ENCODE results near the gene BTAF1. TPM values are rescaled to one million over a fixed set of nuclear protein-coding genes. Genes with fewer than 3 reads are reported as not detected.

Gene BTAF1
- total RNA-seq, 1 donor from 2014 or later = 90.6 TPM

DNA sequence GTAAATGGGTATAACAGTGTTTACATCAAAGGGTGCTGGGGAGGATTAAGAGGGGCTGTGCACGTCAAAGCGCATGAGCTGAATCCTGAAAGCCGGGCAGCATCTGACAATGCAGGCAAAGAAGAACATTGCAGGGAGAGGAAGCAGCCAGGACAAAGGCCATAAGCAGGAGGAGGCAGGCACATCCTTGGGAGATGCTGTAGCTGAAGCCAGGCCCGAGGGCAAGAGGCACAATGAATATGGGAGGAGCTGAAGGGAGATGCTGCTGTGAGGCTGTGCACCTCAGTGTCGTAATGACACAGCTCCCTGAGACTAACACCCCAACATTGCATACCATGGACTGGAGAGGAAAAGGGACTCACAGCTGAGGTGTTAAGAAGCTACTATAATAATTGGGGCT lies 129.2 kb downstream of the BTAF1 start:
- no peak for DNase-seq

DNA sequence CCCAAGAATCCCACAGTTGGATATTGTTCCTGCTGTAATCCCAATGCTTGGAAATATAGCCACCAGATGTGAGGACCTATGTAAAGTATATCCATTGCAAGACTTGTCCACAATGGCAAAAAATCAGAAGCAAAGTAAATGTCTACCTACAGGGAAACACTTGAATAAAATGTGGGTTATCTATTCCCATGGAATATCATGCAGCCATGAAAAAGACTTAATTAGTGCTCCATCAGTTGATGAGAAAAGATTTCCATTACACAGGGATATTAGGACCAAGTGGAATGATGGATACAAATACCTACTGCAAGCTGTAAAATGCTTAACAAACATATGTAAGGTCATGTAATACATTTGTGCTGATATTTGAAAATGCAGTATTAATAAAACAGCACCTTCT lies 131.2 kb downstream of the BTAF1 start:
- no peak for DNase-seq

DNA sequence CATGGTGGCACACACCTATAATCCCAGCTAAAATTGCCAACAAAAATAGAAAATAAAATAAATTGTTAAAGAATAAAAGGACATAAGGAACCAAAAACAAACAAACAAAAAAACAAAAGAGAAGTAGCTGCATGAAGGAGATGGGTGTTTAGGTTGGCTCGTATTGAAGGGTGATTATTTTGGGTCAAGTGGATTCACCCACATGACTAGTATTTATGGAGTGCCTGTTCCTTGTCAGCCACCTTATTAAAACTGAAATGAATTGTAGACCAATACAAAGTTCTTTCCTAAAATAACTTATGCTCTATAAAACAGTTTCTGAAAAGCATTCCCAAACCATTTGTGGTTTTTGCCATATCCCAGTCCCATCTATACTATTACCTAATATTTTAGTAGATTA lies 138.7 kb downstream of the BTAF1 start:
- no peak for DNase-seq

DNA sequence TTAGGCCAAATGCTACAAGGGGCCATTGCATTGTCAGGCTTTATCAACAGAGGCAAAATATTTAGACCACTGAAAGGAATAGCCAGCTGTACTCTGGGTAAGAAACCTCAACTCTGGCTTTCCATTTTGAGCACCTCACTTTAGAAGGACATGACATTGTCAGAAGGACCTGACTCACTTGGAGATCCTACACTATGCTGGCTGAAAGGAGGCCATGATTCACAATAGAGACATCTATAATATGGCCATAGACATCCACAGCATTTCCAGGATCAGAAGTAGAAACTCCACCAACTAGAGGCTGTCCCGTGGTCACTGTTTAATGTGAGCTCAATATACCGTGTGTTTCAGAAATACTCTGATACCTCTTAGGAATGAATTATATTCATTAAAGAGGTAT lies 140.9 kb downstream of the BTAF1 start:
- DNase-seq = no peak

DNA sequence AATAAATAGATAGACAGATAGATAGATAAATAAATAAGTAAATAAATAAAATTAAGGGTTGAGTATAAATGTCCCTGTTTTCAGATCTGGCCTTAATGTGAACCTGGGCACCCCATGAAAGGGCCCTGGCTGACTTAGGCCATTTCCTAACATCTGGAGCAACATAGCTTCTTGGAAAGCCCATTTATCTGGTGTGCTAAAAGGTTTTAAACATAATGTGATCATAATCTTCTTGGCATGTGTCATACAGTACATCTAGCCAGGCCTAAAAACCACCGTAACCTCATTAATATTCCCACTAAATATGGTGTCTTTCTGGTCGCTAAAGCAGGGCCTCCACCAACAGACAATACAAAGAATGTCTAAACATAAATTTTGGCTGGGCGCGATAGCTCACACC lies 142.8 kb downstream of the BTAF1 start:
- no peak for DNase-seq

DNA sequence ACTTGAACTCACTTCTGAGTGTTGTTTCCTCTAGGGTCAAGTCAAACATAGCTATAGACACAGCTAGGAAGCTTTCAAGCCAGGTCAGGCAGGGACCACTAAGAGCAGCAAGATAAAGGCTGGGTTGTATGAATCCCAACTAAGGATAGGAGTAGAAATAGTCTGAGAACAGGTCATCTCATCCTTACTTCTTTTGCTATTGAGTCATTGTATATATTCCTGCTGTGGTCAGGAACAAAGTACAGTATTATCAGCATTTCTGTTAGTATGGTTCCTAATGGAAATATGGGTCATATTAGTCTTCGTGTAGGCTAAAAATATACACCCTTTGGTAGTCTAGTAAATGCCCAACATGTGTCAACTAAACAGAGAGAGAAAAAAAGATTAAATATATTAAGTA lies 145.3 kb downstream of the BTAF1 start:
- DNase-seq = no peak

DNA sequence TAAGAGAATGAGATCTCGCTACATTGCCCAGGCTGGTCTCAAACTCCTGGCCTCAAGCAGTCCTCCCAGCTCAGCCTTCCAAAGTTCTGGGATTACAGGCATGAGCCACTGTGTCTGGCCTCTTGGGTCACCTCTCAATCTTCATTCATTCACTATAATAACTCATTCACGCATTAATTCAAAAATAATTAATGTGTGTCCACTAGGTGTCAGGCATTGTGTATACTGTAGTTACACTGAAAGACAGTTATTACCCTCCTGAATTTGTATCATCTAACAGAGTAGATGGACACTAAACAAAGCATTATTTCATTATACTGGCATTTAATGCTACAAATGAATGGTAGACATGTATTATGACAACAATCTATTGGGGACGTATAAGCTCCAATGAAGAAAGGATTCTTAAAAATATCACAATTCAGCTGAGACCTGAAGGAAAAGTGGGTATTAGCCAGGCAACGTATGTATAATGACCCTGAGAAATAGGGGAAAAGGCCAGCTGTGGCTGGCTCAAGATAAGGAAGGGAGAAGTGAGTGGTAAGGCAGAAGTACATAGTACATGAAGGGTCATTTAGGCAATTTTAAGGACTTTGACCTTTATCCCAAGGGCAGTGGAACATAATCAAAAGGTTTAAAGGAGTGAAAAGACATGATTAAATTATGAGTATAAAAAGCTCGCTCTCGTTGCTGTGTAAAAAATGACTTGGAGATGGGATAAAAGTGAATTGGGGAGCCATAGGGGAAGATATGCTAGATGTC lies 150.7 kb downstream of the BTAF1 start:
- DNase-seq = no peak

DNA sequence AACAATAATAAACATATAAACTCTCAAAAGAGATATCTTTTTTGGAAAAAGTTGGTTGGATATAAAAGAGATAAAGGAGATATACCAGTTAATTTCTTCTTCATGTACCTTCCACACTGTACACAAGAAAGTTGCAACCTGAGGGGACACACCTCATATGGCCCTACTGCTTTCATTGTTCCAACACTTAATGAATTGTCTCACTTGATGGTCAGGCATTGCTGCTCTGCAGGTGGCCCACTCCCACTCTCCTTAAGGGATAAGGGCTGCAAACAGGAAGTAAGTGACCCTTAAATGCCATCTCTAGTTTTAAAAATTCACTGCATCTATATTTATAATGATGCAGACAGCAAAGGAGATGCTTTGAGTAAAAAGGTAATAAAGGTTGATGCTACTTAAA lies 152.3 kb downstream of the BTAF1 start:
- DNase-seq = no peak

DNA sequence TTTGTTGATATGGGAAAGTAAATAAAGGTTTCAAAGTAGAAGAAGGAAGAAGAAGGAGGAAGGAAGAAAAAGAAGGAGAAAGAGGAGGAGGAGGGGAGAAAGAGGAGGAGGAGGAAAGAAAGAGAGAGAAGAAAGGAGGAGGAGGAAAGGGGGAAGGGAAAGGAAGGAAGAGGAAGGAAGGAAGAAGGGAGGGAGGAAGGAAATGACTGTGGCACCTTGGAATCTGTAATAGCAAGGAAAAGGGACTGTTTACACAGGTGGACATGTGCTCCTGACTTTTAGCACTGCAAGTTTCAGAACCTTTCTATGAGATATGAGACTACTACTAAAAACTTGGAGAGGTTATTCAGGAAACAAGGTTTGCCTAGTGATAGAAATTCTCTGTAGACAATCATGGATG lies 153.2 kb downstream of the BTAF1 start:
- DNase-seq = no peak

DNA sequence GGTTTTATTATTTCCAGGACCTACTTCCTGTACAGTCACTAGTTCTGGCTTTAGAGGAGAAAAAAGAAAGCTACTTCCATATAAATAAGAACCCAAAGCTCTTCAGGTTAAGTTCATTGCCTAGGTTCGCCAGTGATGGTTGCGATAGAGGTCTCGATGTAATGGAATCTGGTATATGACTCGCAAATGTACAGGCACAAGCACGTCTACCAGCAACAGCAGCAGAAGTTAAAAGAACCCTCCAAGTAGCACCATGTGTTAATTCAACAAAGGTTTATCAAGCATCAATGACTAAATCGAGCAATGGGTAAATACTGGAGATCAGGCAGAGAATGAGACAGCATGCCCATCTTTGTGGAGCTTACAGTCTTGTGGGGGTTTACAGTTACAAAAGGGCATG lies 155.4 kb downstream of the BTAF1 start:
- DNase-seq = no peak

Small RNA genes within 50 kb of the gene (small RNA-seq; reads per million reads assigned to genes)
- gene AL359198.2 (not detected), gene RF00402 (not detected)

Other genes with a start within 250 kb of the BTAF1 start
- 151 TPM for gene TNKS2, start 125.3 kb upstream of the BTAF1 start, total RNA-seq
- gene FGFBP3, start 14.3 kb upstream of the BTAF1 start, total RNA-seq = 29.8 TPM

All from occipital lobe (tissue), 3 donors.